SU-DHL-6 (cell line): ENCODE data around the gene PIGL.

Experiments
- H2AFZ ChIP-seq: fragments of 200-600 bp; sonication (generic); 2 replicates; pipeline ENCODE4 v1.6.1; 2014; ENCODE audit warnings: low read depth, mild to moderate bottlenecking, moderate library complexity, mixed read lengths, antibody characterized with exemption, low read length; ENCODE audit not compliant: severe bottlenecking
- H3F3A ChIP-seq: fragments of 200-600 bp; shearing (Covaris generic); 2 replicates; pipeline ENCODE4 v1.6.0; 2016; ENCODE audit warnings: antibody characterized with exemption, mild to moderate bottlenecking; ENCODE audit not compliant: insufficient read depth
- H3K27ac ChIP-seq: fragments of 200-600 bp; sonication (generic); 2 replicates; pipeline ENCODE4 v1.5.1; 2016; ENCODE audit warnings: low read depth, mild to moderate bottlenecking, low read length, moderate library complexity, mixed read lengths
- H3K27me3 ChIP-seq: fragments of 200-600 bp; sonication (generic), shearing (Covaris generic); 2 replicates; pipeline ENCODE4 v1.6.0; 2014; ENCODE audit warnings: mild to moderate bottlenecking, low read length
- H3K36me3 ChIP-seq: fragments of 200-600 bp; sonication (generic); 2 replicates; pipeline ENCODE4 v1.6.1; 2014; ENCODE audit warnings: mild to moderate bottlenecking, low read length, mixed read lengths
- H3K4me2 ChIP-seq: fragments of 300-600, 200-600 bp; shearing (Covaris generic), sonication (generic); 2 replicates; pipeline ENCODE4 v1.6.0; 2014; ENCODE audit warnings: low read length, low read depth, mild to moderate bottlenecking; ENCODE audit not compliant: poor library complexity, severe bottlenecking
- H3K4me3 ChIP-seq: fragments of 200-600 bp; sonication (generic); 2 replicates; pipeline ENCODE4 v1.5.1; 2014; ENCODE audit warnings: antibody characterized with exemption, low read length, mild to moderate bottlenecking, mixed read lengths; ENCODE audit not compliant: insufficient read depth, poor library complexity, severe bottlenecking
- H3K79me2 ChIP-seq: fragments of 200-600 bp; sonication (generic); 2 replicates; pipeline ENCODE4 v1.6.1; 2014; ENCODE audit warnings: mild to moderate bottlenecking, low read length, moderate library complexity; ENCODE audit not compliant: insufficient read depth
- H3K9ac ChIP-seq: fragments of 200-600 bp; sonication (generic); 2 replicates; pipeline ENCODE4 v1.7.0; 2014; ENCODE audit warnings: mild to moderate bottlenecking, low read length
- H3K9me2 ChIP-seq: fragments of 200-600 bp; sonication (generic); replicated peaks from 2 replicates; pipeline ENCODE4 v1.6.1; 2014; ENCODE audit warnings: low read length; ENCODE audit not compliant: insufficient read depth
- H3K9me3 ChIP-seq: fragments of 200-600 bp; sonication (generic); 2 replicates; pipeline ENCODE4 v1.6.1; 2014; ENCODE audit warnings: low read length, mixed read lengths; ENCODE audit not compliant: insufficient read depth
- H4K20me1 ChIP-seq: fragments of 200-600 bp; sonication (generic); 2 replicates; pipeline ENCODE4 v1.6.1; 2014; ENCODE audit warnings: low read depth, mild to moderate bottlenecking, antibody characterized with exemption, low read length, moderate library complexity, mixed read lengths
- EZH2phosphoT487 ChIP-seq: fragments of 200-600 bp; sonication (generic), shearing (Covaris generic); conservative IDR thresholded peaks from 2 replicates; pipeline ENCODE4 v1.6.1; 2018; ENCODE audit warnings: mild to moderate bottlenecking, antibody characterized with exemption, low read length, moderate library complexity, mixed read lengths
- TF ChIP-seq, protein P1 (sequence below): fragments of 200-600 bp; sonication (generic); IDR thresholded peaks from one replicate; pipeline ENCODE4 v1.5.1; 2017; ENCODE audit warnings: antibody characterized with exemption, mild to moderate bottlenecking, low read length, moderate library complexity; ENCODE audit not compliant: insufficient read depth, poor library complexity, severe bottlenecking

Gene PIGL

DNA sequence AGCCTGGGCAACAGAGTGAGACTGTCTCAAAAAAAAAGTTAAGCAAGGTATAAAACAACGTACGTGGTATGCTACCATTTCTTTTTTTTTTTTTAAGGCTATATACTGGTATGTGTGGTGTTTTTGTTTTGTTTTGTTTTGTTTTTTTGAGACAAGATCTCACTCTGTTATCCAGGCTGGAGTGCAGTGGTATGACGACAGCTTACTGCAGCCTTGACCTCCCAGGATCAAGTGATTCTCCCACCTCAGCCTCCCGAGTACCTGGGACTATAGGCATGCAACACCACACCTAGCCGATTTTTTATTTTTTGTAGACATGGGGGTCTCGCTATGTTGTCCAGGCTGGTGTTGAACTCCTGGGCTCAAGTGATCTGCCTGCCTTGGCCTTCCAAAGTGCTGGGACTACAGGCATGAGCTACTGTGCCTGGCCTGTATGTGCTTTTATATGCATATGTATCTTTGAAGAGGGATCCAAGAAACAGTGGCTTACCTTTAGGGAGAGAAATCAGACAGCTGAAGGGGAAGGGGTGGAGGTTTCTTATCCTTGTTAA lies 129.8 kb downstream of the PIGL start:
- TF ChIP-seq, protein P1, sequence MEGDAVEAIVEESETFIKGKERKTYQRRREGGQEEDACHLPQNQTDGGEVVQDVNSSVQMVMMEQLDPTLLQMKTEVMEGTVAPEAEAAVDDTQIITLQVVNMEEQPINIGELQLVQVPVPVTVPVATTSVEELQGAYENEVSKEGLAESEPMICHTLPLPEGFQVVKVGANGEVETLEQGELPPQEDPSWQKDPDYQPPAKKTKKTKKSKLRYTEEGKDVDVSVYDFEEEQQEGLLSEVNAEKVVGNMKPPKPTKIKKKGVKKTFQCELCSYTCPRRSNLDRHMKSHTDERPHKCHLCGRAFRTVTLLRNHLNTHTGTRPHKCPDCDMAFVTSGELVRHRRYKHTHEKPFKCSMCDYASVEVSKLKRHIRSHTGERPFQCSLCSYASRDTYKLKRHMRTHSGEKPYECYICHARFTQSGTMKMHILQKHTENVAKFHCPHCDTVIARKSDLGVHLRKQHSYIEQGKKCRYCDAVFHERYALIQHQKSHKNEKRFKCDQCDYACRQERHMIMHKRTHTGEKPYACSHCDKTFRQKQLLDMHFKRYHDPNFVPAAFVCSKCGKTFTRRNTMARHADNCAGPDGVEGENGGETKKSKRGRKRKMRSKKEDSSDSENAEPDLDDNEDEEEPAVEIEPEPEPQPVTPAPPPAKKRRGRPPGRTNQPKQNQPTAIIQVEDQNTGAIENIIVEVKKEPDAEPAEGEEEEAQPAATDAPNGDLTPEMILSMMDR: no peak
- no peak for TF ChIP-seq EZH2phosphoT487
- Histone ChIP-seq H3K36me3 (peaks cover 18% of the 10 kb centered on the region; the same call in 1 of the 2 replicates), H3K9me2 (no peaks in the 10 kb centered on the region), H3F3A (peaks cover 25% of the 10 kb centered on the region), H3K27ac (no peak overlapping the region), H3K4me3 (no peak overlapping the region), H3K4me2 (no peak overlapping the region), H4K20me1 (no peaks in the 10 kb centered on the region), H3K27me3 (no peaks in the 10 kb centered on the region), H3K79me2 (peaks cover 15% of the 10 kb centered on the region), H3K9me3 (no peaks in the 10 kb centered on the region), H3K9ac (no peak overlapping the region), H2AFZ (no peak overlapping the region)

DNA sequence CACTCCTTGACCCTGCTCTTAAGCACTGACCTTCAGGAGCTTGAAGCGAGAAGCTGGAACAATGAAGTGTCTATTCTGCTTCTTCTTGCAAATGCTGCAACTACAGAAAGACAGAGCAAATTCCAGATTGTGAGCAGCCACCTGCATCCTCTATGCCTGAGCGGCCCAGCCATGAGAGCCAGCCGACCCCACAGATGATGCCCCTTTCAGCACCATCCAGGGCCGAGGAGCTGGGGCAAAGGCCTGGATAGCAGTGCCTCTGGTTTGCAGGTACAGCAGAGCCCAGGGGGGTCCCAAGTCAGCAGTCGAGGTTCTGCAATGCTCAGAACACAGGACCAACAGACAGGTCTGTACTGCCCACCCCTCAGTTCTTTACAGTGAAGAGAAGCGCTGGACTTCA lies 131.6 kb downstream of the PIGL start:
- Histone ChIP-seq H3K9me2 (no peaks in the 10 kb centered on the region), H4K20me1 (no peaks in the 10 kb centered on the region), H3K36me3 (peaks cover 18% of the 10 kb centered on the region; the same call in 1 of the 2 replicates), H3K27me3 (no peaks in the 10 kb centered on the region), H3K27ac (no peak overlapping the region), H3K4me2 (no peak overlapping the region), H3K4me3 (no peak overlapping the region), H3F3A (peaks cover 22% of the 10 kb centered on the region), H3K9me3 (no peaks in the 10 kb centered on the region), H3K9ac (no peak overlapping the region), H3K79me2 (peaks cover 27% of the 10 kb centered on the region), H2AFZ (no peak overlapping the region)
- TF ChIP-seq, protein P1: no peak
- no peak for TF ChIP-seq EZH2phosphoT487

DNA sequence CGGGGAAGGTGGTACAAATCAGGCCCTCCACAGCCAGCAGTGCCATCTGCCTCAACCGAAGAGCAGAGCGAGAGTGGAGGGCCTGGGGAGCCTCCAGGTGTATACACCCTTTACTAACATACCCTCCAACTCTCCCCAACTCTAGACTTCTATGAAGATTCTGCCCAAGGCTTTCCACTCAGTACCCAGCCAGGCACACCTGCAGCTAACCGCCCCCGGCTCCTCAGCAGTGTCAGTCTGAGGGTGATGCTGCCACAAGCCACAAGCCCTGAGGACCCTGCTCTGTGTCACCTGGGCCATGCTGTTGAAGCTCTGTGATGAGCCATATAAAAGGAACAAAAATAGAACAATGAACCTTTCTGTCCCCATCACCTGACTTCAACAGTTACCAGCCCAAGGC lies 132.4 kb downstream of the PIGL start:
- Histone ChIP-seq H3K27ac (peak overlapping the region; percentile 79), H3K9ac (no peak overlapping the region), H3K27me3 (no peaks in the 10 kb centered on the region), H3K9me2 (no peaks in the 10 kb centered on the region), H3K36me3 (peaks cover 18% of the 10 kb centered on the region; the same call in 1 of the 2 replicates), H2AFZ (no peak overlapping the region), H3K4me3 (no peak overlapping the region), H3K4me2 (peak overlapping the region; percentile 93), H3K79me2 (peaks cover 27% of the 10 kb centered on the region), H4K20me1 (no peaks in the 10 kb centered on the region), H3K9me3 (no peaks in the 10 kb centered on the region), H3F3A (peaks cover 22% of the 10 kb centered on the region)
- TF ChIP-seq EZH2phosphoT487: no peak
- TF ChIP-seq, protein P1: no peak
